GM19025 (cell line): ENCODE measurements around the gene FCN2.
"Not testable (repeated sequence)": the region's sequence is repeated elsewhere in the genome, so short reads cannot be mapped to it uniquely, and the experiment has no call there.

Experiments
- ATAC-seq: cut with Tn5 transposase; IDR thresholded peaks from one replicate; pipeline ENCODE4 v1.9.1; 2021; ENCODE audit warnings: mild to moderate bottlenecking, low read depth, moderate library complexity; ENCODE audit not compliant: unreplicated experiment

FCN2 gene

GRCh38 chr9:134846699-134847098, 33.9 kb upstream of the FCN2 start:
- no peak for ATAC-seq

- ATAC-seq = no peak
Observed at GRCh38 chr9:134847138-134847537, 33.5 kb upstream of the FCN2 start.

- no peak for ATAC-seq
Observed at GRCh38 chr9:134847752-134848432, 32.7 kb upstream of the FCN2 start.

- ATAC-seq = no peak
Observed at GRCh38 chr9:134848504-134848903, 32.1 kb upstream of the FCN2 start.

- ATAC-seq = no peak
Observed at GRCh38 chr9:134850611-134851010, 30.0 kb upstream of the FCN2 start.

- ATAC-seq = no peak
Observed at GRCh38 chr9:134851020-134851419, 29.6 kb upstream of the FCN2 start.

GRCh38 chr9:134852906-134853654, 27.5 kb upstream of the FCN2 start:
- no peak for ATAC-seq

- no peak for ATAC-seq
Observed at GRCh38 chr9:134853893-134854292, 26.7 kb upstream of the FCN2 start.

- no peak for ATAC-seq
Observed at GRCh38 chr9:134854541-134854981, 26.0 kb upstream of the FCN2 start.

GRCh38 chr9:134855231-134855899, 25.2 kb upstream of the FCN2 start:
- no peak for ATAC-seq

- no peak for ATAC-seq
Observed at GRCh38 chr9:134855900-134856377, 24.7 kb upstream of the FCN2 start.

GRCh38 chr9:134857451-134857850, 23.2 kb upstream of the FCN2 start:
- ATAC-seq = not testable (repeated sequence)

GRCh38 chr9:134858051-134858841, 22.4 kb upstream of the FCN2 start:
- ATAC-seq = no peak

GRCh38 chr9:134860510-134860909, 20.1 kb upstream of the FCN2 start:
- ATAC-seq = no peak

- ATAC-seq = no peak
Observed at GRCh38 chr9:134861595-134862334, 18.8 kb upstream of the FCN2 start.

GRCh38 chr9:134863306-134863902, 17.2 kb upstream of the FCN2 start:
- ATAC-seq = no peak

- no peak for ATAC-seq
Observed at GRCh38 chr9:134863941-134864820, 16.4 kb upstream of the FCN2 start.

GRCh38 chr9:134864821-134865190, 15.8 kb upstream of the FCN2 start:
- no peak for ATAC-seq
